ENCODE data around the gene XAGE5.
"Not testable (repeated sequence)": the region's sequence is repeated elsewhere in the genome, so short reads cannot be mapped to it uniquely, and the experiment has no call there.

Gene XAGE5, protein sequence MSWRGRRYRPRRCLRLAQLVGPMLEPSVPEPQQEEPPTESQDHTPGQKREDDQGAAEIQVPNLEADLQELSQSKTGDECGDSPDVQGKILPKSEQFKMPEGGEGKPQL

DNA sequence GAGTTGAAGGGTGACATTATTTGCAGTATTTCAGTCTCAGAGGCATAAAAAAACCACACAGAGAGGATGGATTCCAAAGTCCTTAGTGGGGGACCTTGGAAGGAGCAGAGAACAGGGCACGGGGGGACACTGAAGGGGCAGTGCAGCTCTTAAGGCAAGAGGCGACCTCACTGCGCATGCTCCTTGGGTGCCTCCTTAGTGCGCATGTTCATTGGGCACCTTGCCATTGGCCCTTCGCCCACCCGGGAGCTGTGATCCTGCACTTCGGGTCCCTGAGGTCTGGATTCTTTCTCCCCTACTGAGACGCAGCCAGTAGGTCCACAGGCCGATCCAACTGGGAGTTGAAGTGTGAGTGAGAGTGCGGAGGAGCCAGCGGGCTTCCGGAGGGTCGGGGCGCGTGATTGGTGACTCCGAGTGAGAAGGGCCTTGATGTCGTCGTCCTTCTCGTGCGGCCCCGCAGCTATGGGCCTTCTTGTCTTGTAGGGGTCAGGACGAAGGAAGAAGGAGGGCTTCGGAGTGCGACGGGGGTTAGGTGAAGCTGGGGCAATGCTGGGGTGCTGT lies at the start of gene XAGE5:
Gene XAGE5, plus strand, starts transcription at position 223 of the 561 bp plus-strand sequence. CDS start 1,280 bp downstream, outside the sequence.
- no peak for DNase-seq

- DNase-seq, result not testable (repeated sequence)
Measured at GRCh38 chrX:52765983-52766382, 45.1 kb upstream of the XAGE5 start.

- DNase-seq, result not testable (repeated sequence)
Measured at GRCh38 chrX:52773504-52773903, 37.6 kb upstream of the XAGE5 start.

DNA sequence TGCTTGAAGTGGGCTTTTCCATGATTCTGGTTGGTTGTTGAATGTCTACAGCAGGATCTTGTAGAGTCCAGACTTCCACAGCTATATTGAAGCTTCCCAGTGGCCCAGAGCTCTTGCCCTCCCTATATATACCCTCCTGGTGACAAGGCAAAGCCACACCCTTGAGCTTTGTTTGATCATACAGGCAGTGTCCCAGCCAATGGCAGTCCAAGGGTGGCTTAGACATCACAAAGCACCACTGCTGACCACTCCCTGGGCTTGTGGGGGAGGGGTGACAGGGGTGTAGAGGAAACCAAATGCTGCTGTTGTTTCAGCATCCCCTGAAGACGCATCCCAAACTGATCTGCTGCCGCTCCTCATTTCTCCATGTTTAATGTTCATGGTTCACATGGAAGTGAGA lies 13.8 kb upstream of the XAGE5 start, which contains the start of gene SPANXN5:
Gene SPANXN5, minus strand, starts transcription at position 101 of the 400 bp plus-strand sequence. Its CDS starts 79 bp downstream, at position 22.
- DNase-seq, result not testable (repeated sequence)

DNA sequence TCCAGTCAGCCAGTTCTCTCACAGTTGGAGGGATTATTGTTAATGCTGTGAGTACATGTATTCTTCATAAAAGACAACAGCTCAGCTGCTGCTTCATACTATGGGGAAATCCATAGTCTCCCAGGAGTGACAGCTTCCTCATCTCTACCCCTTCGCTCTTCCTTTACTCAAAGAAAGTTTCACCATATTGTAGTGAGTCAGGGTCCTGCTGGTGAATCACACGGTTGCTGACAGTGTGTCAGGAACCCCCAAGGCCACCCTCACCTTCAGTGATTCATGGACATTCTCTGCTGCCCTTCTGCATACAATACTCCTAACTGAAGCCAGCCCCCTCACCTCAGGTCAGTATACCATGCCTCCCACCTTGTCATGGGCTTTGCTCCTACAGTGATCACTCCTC lies 6.2 kb upstream of the XAGE5 start:
- not testable (repeated sequence) for DNase-seq

DNA sequence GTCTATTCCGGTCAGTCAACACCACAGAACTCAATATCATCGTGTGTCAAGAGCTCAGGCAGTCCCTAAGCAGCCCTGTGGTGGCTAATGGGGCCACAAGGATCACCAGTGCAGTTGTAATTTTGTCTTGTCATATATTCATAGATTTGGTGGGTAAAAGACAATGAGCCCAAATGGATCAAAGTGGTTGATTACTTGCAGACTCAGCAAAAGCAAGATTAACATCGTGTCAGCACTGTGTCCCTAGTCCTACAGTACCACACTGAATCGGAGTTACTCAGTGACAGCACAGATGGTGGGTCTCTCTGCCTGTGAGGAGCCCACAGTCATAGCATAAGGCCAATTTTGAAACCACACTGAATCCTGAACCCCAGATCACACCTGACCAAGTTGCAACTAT lies 8.7 kb downstream of the XAGE5 start:
- no peak for DNase-seq

GRCh38 chrX:52821079-52821760 lies 10.1 kb downstream of the XAGE5 start:
- DNase-seq, result no peak

DNA sequence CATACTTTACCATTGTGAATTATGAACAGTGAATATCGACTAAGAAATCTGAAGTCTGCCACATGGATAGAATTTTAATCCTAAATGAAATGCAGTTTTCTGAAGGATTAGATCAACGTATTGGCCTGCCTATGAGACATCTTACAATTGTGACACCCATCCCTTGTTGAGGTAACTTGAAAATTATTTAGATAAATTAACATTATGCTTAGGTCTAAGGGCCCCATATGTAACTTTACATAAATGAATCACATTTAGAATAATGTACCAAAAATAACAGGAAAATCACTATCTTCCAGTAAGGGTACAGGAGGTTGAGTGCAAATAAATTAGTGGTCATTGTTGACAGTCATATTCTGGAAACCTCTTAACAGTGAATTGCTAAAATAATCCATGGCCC lies 13.5 kb downstream of the XAGE5 start:
- no peak for DNase-seq

- no peak for DNase-seq
Measured at GRCh38 chrX:52830551-52830950, 19.5 kb downstream of the XAGE5 start.

- DNase-seq, result no peak
Measured at GRCh38 chrX:52839137-52839536, 28.1 kb downstream of the XAGE5 start.

DNA sequence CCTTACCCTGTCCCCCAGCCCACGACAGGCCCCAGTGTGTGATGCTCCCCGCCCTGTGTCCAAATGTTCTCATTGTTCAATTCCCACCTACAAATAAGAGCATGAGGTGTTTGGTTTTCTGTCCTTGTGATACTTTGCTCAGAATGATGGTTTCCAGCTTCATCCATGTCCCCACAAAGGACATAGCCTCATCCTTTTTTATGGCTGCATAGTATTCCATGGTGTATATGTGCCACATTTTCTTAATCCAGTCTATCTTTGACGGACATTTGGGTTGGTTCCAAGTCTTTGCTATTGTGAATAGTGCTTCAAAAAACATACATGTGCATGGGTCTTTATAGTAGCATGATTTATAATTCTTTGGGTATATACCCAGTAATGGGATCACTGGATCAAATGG lies 32.5 kb downstream of the XAGE5 start:
- DNase-seq, result not testable (repeated sequence)

DNA sequence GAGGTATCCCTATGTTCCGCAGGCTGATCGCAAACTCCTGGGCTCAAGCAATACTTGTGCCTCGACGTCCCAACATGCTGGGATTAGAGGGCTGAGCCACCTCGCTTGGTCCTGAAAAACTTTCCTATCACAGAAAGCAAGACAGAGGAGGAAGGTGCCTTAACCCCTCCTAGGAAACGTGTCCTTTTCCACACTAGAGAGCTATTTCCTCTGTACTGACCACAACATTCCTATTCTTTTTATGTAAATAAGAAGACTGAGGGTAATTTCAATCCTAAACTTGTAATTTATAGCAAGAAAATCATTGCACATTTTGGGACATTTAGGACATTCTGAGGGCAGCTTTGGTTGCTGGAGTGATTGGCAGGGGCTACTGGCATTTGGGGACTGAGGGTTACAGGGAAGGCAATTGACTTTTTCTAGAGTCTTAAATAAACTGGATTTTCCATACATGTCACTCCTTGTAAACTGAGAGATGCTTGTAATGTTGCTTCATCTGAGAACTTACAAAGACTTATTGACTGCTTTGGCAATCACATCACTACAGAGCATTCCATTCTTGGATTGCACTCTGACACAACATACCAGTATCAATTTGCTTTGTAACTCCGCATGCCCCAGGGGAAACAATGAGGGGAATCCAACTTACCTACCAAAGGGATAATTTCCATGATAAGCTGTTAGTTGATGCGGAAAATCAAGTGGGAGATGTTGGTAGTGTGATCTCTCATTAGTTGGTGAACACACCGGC lies 41.2 kb downstream of the XAGE5 start:
- no peak for DNase-seq

GRCh38 chrX:52856991-52857525 lies 46.0 kb downstream of the XAGE5 start:
- DNase-seq, result not testable (repeated sequence)

- no peak for DNase-seq
Measured at GRCh38 chrX:52865343-52865998, 54.4 kb downstream of the XAGE5 start.

Measured in activated CD4-positive, CD25-positive, alpha-beta regulatory T cell (primary cell).